WTC11 (cell line): ENCODE results near the gene DAB2. TPM values are rescaled to one million over a fixed set of nuclear protein-coding genes. Genes with fewer than 3 reads are reported as not detected.

Experiments used
- ATAC-seq: fragments of 200-7000 bp; cut with Tn5 transposase; 2 replicates; pipeline ENCODE4 v1.10.0; 2021; ENCODE audit warnings: mild to moderate bottlenecking, moderate library complexity
- CTCF ChIA-PET: fragments of 300-600 bp; sonication (Branson Sonifier 250); formaldehyde crosslinking; loops from one replicate; lab custom pipeline; 2021; ENCODE audit warnings: antibody characterized with exemption; lab: Charles Lee
- POLR2A ChIA-PET: fragments of 350-600 bp; sonication (Branson Sonifier 250); formaldehyde crosslinking; loops from one replicate; lab custom pipeline; 2021; ENCODE audit warnings: antibody characterized with exemption; lab: Charles Lee
- DNase-seq: peaks from one replicate; pipeline ENCODE4 v3.0.0; 2021; ENCODE audit warnings: low spot score
- H3K27ac Mint-ChIP-seq: 2 replicates; pipeline ENCODE4 v1.8.0; 2021; ENCODE audit warnings: mixed read lengths
- H3K27me3 Mint-ChIP-seq: 2 replicates; pipeline ENCODE4 v1.8.0; 2021; ENCODE audit warnings: low read depth, mild to moderate bottlenecking, moderate library complexity, mixed read lengths
- H3K36me3 Mint-ChIP-seq: 2 replicates; pipeline ENCODE4 v1.8.0; 2021; ENCODE audit warnings: mixed read lengths
- H3K4me1 Mint-ChIP-seq: 2 replicates; pipeline ENCODE4 v1.8.0; 2022; ENCODE audit warnings: mixed read lengths
- H3K4me3 Mint-ChIP-seq: 2 replicates; pipeline ENCODE4 v1.8.0; 2021; ENCODE audit warnings: mild to moderate bottlenecking, moderate library complexity, mixed read lengths
- H3K9me3 Mint-ChIP-seq: 2 replicates; pipeline ENCODE4 v1.8.0; 2021; ENCODE audit warnings: mixed read lengths
- CREB1 ChIP-seq: sonication (generic); formaldehyde crosslinking; IDR thresholded peaks from 2 replicates; pipeline ENCODE4 v1.8.0; 2023; ENCODE audit warnings: mild to moderate bottlenecking, missing genetic modification reagents
- ELF4 ChIP-seq: sonication (generic); formaldehyde crosslinking; IDR thresholded peaks from 2 replicates; pipeline ENCODE4 v1.8.1; 2022; ENCODE audit warnings: low read depth, mild to moderate bottlenecking, moderate library complexity, missing genetic modification reagents
- ESRRA ChIP-seq: sonication (generic); formaldehyde crosslinking; IDR thresholded peaks from 2 replicates; pipeline ENCODE4 v1.8.1; 2022; ENCODE audit warnings: mild to moderate bottlenecking, missing genetic modification reagents, borderline replicate concordance
- ETV6 ChIP-seq: sonication (generic); formaldehyde crosslinking; IDR thresholded peaks from 2 replicates; pipeline ENCODE4 v1.8.1; 2022; ENCODE audit warnings: mild to moderate bottlenecking, missing genetic modification reagents
- GABPB1 ChIP-seq: sonication (generic); formaldehyde crosslinking; IDR thresholded peaks from 2 replicates; pipeline ENCODE4 v1.8.1; 2023; ENCODE audit warnings: mild to moderate bottlenecking, missing genetic modification reagents
- GTF2I ChIP-seq: fragments of 250-450 bp; sonication (Bioruptor Pico); conservative IDR thresholded peaks from 2 replicates; pipeline ENCODE4 v1.4.0; 2021; ENCODE audit warnings: mild to moderate bottlenecking
- NFATC4 ChIP-seq: fragments of 250-450 bp; sonication (Bioruptor Pico); IDR thresholded peaks from 2 replicates; pipeline ENCODE4 v1.9.0; 2021; ENCODE audit warnings: mild to moderate bottlenecking
- NR3C1 ChIP-seq: sonication (generic); formaldehyde crosslinking; conservative IDR thresholded peaks from 2 replicates; pipeline ENCODE4 v1.8.1; 2023; ENCODE audit warnings: low read depth, mild to moderate bottlenecking, missing genetic modification reagents
- OVOL2 ChIP-seq: fragments of 250-450 bp; sonication (Bioruptor Pico); IDR thresholded peaks from 2 replicates; pipeline ENCODE4 v1.9.0; 2021; ENCODE audit warnings: mild to moderate bottlenecking, borderline replicate concordance
- RORB ChIP-seq: fragments of 250-450 bp; sonication (Bioruptor Pico); IDR thresholded peaks from 2 replicates; pipeline ENCODE4 v1.9.0; 2021; ENCODE audit warnings: mild to moderate bottlenecking
- SOX15 ChIP-seq: fragments of 250-450 bp; sonication (Bioruptor Pico); IDR thresholded peaks from 2 replicates; pipeline ENCODE4 v1.9.0; 2021; ENCODE audit warnings: mild to moderate bottlenecking
- TCF7 ChIP-seq: sonication (generic); formaldehyde crosslinking; IDR thresholded peaks from 2 replicates; pipeline ENCODE4 v1.8.0; 2022; ENCODE audit warnings: mild to moderate bottlenecking, low read depth, missing genetic modification reagents, moderate library complexity
- TEAD4 ChIP-seq: sonication (generic); formaldehyde crosslinking; IDR thresholded peaks from 2 replicates; pipeline ENCODE4 v1.8.0; 2022; ENCODE audit warnings: mild to moderate bottlenecking, missing genetic modification reagents
- ZNF121 ChIP-seq: sonication (generic); formaldehyde crosslinking; IDR thresholded peaks from 2 replicates; pipeline ENCODE4 v1.8.0; 2023; ENCODE audit warnings: missing genetic modification reagents
- ZNF263 ChIP-seq: sonication (generic); formaldehyde crosslinking; IDR thresholded peaks from 2 replicates; pipeline ENCODE4 v1.8.1; 2022; ENCODE audit warnings: low read depth, mild to moderate bottlenecking, moderate library complexity, missing genetic modification reagents
- ZNF317 ChIP-seq: sonication (generic); formaldehyde crosslinking; IDR thresholded peaks from 2 replicates; pipeline ENCODE4 v1.8.1; 2023; ENCODE audit warnings: low read depth, mild to moderate bottlenecking, moderate library complexity, missing genetic modification reagents, borderline replicate concordance
- ZNF416 ChIP-seq: fragments of 250-450 bp; sonication (Bioruptor Pico); IDR thresholded peaks from 2 replicates; pipeline ENCODE4 v1.9.0; 2021; ENCODE audit warnings: mild to moderate bottlenecking, inconsistent platforms
- ZNF423 ChIP-seq: fragments of 250-450 bp; sonication (Bioruptor Pico); IDR thresholded peaks from 2 replicates; pipeline ENCODE4 v2.1.2; 2022; ENCODE audit warnings: mild to moderate bottlenecking, moderate library complexity
- total RNA-seq: library from RNA; stranded (reverse); gene quantifications from 3 replicates; pipeline ENCODE4 v1.2.3, GENCODE V29; 2021
- TF ChIP-seq, protein P1 (sequence below): sonication (generic); formaldehyde crosslinking; IDR thresholded peaks from 2 replicates; pipeline ENCODE4 v1.8.0; 2022; ENCODE audit warnings: mild to moderate bottlenecking, missing genetic modification reagents
- TF ChIP-seq, protein P2 (sequence below): sonication (generic); formaldehyde crosslinking; IDR thresholded peaks from 2 replicates; pipeline ENCODE4 v1.8.1; 2023; ENCODE audit warnings: mild to moderate bottlenecking, missing genetic modification reagents, moderate library complexity
- TF ChIP-seq, protein P3 (sequence below): sonication (generic); formaldehyde crosslinking; IDR thresholded peaks from 2 replicates; pipeline ENCODE4 v1.8.0; 2022; ENCODE audit warnings: mild to moderate bottlenecking, missing genetic modification reagents
- TF ChIP-seq, protein P4 (sequence below): sonication (generic); formaldehyde crosslinking; IDR thresholded peaks from 2 replicates; pipeline ENCODE4 v1.8.1; 2022; ENCODE audit warnings: low read depth, mild to moderate bottlenecking, moderate library complexity, missing genetic modification reagents, borderline replicate concordance
- TF ChIP-seq, protein P5 (sequence below): sonication (generic); formaldehyde crosslinking; IDR thresholded peaks from 2 replicates; pipeline ENCODE4 v1.8.1; 2023; ENCODE audit warnings: mild to moderate bottlenecking, missing genetic modification reagents, borderline replicate concordance

DAB2 gene
- total RNA-seq, 1 experiment from 2014 or later: 7.2 TPM

DNA sequence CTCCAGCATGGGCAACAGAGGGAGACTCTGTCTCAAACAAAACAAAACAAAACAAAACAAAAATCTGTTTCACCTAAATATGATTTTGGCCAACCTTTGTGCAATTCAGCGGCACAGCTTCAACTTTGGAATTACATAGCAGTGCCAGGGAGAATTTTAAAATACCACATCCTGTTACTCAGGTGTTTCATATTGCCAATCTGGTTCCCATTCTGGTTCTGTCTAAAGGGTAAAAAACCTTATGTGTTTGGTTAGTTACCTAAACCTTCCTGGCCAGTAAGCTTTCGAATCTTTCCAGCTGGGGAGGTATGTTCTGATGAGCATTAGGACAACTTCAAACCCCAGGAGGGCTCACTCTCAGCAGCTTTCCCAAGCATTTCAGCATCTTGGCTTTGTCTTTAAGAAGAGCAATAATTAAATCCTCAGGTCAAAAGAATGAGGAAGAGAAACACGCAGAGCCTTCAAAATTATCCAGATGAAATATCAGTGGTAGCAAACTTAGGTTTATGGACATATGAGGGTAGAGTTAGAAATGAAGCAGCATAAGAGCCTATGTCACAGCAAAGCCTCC lies 2.7 kb downstream of the DAB2 start:
- Mint-ChIP-seq H3K36me3 (no peaks in the 10 kb centered on the region), H3K27me3 (peaks cover 5% of the 10 kb centered on the region; the same call in 1 of the 2 replicates), H3K4me1 (peaks cover 51% of the 10 kb centered on the region), H3K9me3 (no peaks in the 10 kb centered on the region), H3K27ac (no peak overlapping the region), H3K4me3 (no peak overlapping the region)
- ATAC-seq (no peak), DNase-seq (no peak)
- CTCF ChIA-PET: no interaction called here
- no peak for TF ChIP-seq ETV6 (CRISPR knock-in tag)
- TF ChIP-seq, protein P1, sequence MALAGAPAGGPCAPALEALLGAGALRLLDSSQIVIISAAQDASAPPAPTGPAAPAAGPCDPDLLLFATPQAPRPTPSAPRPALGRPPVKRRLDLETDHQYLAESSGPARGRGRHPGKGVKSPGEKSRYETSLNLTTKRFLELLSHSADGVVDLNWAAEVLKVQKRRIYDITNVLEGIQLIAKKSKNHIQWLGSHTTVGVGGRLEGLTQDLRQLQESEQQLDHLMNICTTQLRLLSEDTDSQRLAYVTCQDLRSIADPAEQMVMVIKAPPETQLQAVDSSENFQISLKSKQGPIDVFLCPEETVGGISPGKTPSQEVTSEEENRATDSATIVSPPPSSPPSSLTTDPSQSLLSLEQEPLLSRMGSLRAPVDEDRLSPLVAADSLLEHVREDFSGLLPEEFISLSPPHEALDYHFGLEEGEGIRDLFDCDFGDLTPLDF (CRISPR knock-in tag): no peak
- TF ChIP-seq ZNF416 (CRISPR knock-in tag): no peak
- TF ChIP-seq TEAD4: no peak
- no peak for TF ChIP-seq ZNF263 (CRISPR knock-in tag)
- no peak for TF ChIP-seq NR3C1
- no peak for TF ChIP-seq RORB
- no peak for TF ChIP-seq CREB1 (CRISPR knock-in tag)
- TF ChIP-seq TCF7 (CRISPR knock-in tag): no peak
- TF ChIP-seq ESRRA (CRISPR knock-in tag): no peak
- TF ChIP-seq, protein P2, sequence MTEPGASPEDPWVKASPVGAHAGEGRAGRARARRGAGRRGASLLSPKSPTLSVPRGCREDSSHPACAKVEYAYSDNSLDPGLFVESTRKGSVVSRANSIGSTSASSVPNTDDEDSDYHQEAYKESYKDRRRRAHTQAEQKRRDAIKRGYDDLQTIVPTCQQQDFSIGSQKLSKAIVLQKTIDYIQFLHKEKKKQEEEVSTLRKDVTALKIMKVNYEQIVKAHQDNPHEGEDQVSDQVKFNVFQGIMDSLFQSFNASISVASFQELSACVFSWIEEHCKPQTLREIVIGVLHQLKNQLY (CRISPR knock-in tag): no peak
- TF ChIP-seq NFATC4: no peak
- no peak for TF ChIP-seq GTF2I
- TF ChIP-seq SOX15 (CRISPR knock-in tag): no peak
- TF ChIP-seq, protein P3, sequence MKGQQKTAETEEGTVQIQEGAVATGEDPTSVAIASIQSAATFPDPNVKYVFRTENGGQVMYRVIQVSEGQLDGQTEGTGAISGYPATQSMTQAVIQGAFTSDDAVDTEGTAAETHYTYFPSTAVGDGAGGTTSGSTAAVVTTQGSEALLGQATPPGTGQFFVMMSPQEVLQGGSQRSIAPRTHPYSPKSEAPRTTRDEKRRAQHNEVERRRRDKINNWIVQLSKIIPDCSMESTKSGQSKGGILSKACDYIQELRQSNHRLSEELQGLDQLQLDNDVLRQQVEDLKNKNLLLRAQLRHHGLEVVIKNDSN (CRISPR knock-in tag): no peak
- no peak for TF ChIP-seq ZNF317 (CRISPR knock-in tag)
- POLR2A ChIA-PET: no interaction called here

DNA sequence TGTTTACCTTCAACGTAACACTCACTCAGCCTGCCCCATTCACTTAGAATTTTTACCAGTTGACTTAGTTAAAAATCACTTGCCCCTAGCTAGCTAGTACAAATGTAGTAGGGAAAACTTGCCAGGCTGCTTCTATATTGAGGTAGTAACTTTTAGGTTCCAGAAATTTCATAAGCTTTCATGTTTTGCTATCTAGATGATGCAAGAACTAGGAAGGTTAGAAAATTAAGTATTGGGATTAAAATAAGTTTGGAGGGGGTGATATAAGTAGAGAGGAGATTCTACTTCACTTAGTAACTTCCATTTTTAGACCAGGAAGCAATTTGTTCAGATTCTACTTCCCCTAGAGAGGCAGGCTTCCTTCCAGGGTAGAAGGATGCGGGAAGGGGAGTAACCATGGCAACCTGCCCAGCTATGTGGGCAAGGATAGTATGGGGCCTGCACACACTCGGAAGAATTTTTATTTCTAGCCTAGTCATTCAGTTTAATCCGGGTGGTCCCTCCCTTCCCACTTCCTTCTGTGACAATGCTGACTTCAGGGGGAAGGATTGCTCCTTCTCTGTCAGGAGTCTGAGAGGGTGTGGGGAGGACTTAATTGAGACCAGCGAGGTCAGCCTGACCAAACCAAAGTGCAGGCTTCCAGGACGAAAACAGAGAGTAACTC lies 4.2 kb downstream of the DAB2 start:
- Mint-ChIP-seq H3K27me3 (peaks cover 5% of the 10 kb centered on the region; the same call in 1 of the 2 replicates), H3K9me3 (no peaks in the 10 kb centered on the region), H3K27ac (no peak overlapping the region), H3K4me1 (peaks cover 51% of the 10 kb centered on the region), H3K4me3 (no peak overlapping the region), H3K36me3 (no peaks in the 10 kb centered on the region)
- ATAC-seq (no peak), DNase-seq (no peak)
- CTCF ChIA-PET: interaction anchor here (1.2 to 1.4 kb wide), 2 partner anchors 44 to 127 kb away, joined by 4 to 6 read pairs; no protein-coding TSS in a partner anchor
- no peak for TF ChIP-seq ZNF423 (CRISPR knock-in tag)
- TF ChIP-seq CREB1 (CRISPR knock-in tag): no peak
- no peak for TF ChIP-seq ELF4 (CRISPR knock-in tag)
- TF ChIP-seq, protein P4, sequence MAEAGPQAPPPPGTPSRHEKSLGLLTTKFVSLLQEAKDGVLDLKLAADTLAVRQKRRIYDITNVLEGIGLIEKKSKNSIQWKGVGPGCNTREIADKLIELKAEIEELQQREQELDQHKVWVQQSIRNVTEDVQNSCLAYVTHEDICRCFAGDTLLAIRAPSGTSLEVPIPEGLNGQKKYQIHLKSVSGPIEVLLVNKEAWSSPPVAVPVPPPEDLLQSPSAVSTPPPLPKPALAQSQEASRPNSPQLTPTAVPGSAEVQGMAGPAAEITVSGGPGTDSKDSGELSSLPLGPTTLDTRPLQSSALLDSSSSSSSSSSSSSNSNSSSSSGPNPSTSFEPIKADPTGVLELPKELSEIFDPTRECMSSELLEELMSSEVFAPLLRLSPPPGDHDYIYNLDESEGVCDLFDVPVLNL (CRISPR knock-in tag): no peak
- no peak for TF ChIP-seq ZNF121 (CRISPR knock-in tag)
- no peak for TF ChIP-seq GTF2I
- TF ChIP-seq, protein P5, sequence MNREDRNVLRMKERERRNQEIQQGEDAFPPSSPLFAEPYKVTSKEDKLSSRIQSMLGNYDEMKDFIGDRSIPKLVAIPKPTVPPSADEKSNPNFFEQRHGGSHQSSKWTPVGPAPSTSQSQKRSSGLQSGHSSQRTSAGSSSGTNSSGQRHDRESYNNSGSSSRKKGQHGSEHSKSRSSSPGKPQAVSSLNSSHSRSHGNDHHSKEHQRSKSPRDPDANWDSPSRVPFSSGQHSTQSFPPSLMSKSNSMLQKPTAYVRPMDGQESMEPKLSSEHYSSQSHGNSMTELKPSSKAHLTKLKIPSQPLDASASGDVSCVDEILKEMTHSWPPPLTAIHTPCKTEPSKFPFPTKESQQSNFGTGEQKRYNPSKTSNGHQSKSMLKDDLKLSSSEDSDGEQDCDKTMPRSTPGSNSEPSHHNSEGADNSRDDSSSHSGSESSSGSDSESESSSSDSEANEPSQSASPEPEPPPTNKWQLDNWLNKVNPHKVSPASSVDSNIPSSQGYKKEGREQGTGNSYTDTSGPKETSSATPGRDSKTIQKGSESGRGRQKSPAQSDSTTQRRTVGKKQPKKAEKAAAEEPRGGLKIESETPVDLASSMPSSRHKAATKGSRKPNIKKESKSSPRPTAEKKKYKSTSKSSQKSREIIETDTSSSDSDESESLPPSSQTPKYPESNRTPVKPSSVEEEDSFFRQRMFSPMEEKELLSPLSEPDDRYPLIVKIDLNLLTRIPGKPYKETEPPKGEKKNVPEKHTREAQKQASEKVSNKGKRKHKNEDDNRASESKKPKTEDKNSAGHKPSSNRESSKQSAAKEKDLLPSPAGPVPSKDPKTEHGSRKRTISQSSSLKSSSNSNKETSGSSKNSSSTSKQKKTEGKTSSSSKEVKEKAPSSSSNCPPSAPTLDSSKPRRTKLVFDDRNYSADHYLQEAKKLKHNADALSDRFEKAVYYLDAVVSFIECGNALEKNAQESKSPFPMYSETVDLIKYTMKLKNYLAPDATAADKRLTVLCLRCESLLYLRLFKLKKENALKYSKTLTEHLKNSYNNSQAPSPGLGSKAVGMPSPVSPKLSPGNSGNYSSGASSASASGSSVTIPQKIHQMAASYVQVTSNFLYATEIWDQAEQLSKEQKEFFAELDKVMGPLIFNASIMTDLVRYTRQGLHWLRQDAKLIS (CRISPR knock-in tag): no peak
- TF ChIP-seq OVOL2: no peak
- no peak for TF ChIP-seq GABPB1 (CRISPR knock-in tag)
- POLR2A ChIA-PET: no interaction called here
